ENCODE results near the gene KIF2C.
"Not testable (repeated sequence)": the region's sequence is repeated elsewhere in the genome, so short reads cannot be mapped to it uniquely, and the experiment has no call there.

The KIF2C gene

GRCh38 chr1:44735992-44736391 is 3.6 kb upstream of the KIF2C start:
- DNase-seq (ENCODE audit: low read depth), result no peak
- no peak for TF ChIP-seq CTCF (IDR thresholded peaks at IDR 0.05; ENCODE audit: low read depth, low read length, missing control alignments)
- no peak overlapping the region for H3K4me3 ChIP-seq (ENCODE audit: low read depth, low read length)
- in situ Hi-C loops (cut with HindIII; ENCODE audit: low sequenced_read_pairs), result no loop called here

GRCh38 chr1:44738953-44739306 is 707 bp upstream of the KIF2C start:
- in situ Hi-C loops (cut with HindIII; ENCODE audit: low sequenced_read_pairs); DNase-seq (ENCODE audit: low read depth): not testable (repeated sequence)
- H3K4me3 ChIP-seq (ENCODE audit: low read depth, low read length), result peak overlapping the region; percentile 78

GRCh38 chr1:44740179-44740617 is 561 bp downstream of the KIF2C start:
- no peak for TF ChIP-seq CTCF (IDR thresholded peaks at IDR 0.05; ENCODE audit: low read depth, low read length, missing control alignments)
- H3K4me3 ChIP-seq (ENCODE audit: low read depth, low read length), result peak overlapping the region; percentile 78
- DNase-seq (ENCODE audit: low read depth), result no peak
- in situ Hi-C loops (cut with HindIII; ENCODE audit: low sequenced_read_pairs), result no loop called here

- in situ Hi-C loops (cut with HindIII; ENCODE audit: low sequenced_read_pairs), result no loop called here
- no peak for TF ChIP-seq CTCF (IDR thresholded peaks at IDR 0.05; ENCODE audit: low read depth, low read length, missing control alignments)
- DNase-seq (ENCODE audit: low read depth), result no peak
These were observed 3.6 kb downstream of the KIF2C start for GRCh38 chr1:44743211-44743610.

DNA sequence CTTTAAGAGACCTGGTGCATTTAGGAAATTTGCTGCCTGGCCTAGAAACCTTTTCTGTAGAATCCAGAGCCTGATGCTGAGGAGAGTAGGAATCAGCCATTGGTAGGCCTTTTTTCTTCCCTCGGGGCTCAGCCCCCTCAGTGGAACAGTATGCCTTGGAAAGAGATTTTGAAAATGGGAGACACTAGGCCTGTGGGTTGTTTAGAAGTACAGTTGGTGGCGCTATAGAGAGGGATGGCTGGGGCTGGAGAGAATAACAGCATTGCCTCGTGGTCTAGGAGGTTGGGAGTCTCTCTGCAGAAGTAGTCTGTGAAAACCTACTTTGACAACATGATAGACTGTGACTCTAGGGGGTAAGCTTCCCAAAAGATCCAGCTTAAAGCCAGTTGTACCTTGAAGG is 8.2 kb downstream of the KIF2C start:
- in situ Hi-C loops (cut with HindIII; ENCODE audit: low sequenced_read_pairs), result no loop called here
- TF ChIP-seq CTCF (IDR thresholded peaks at IDR 0.05; ENCODE audit: low read depth, low read length, missing control alignments), result peak; percentile 14
- DNase-seq (ENCODE audit: low read depth), result no peak
- H3K4me3 ChIP-seq (ENCODE audit: low read depth, low read length), result no peak overlapping the region

More at GRCh38 chr1:44743211-44743610, 3.6 kb downstream of the KIF2C start:
- H3K4me3 ChIP-seq (ENCODE audit: low read depth, low read length), result no peak overlapping the region

GRCh38 chr1:44757420-44757819 is 17.8 kb downstream of the KIF2C start:
- no peak overlapping the region for H3K4me3 ChIP-seq (ENCODE audit: low read depth, low read length)
- in situ Hi-C loops (cut with HindIII; ENCODE audit: low sequenced_read_pairs), result no loop called here
- TF ChIP-seq CTCF (IDR thresholded peaks at IDR 0.05; ENCODE audit: low read depth, low read length, missing control alignments), result no peak
- DNase-seq (ENCODE audit: low read depth), result no peak

DNA sequence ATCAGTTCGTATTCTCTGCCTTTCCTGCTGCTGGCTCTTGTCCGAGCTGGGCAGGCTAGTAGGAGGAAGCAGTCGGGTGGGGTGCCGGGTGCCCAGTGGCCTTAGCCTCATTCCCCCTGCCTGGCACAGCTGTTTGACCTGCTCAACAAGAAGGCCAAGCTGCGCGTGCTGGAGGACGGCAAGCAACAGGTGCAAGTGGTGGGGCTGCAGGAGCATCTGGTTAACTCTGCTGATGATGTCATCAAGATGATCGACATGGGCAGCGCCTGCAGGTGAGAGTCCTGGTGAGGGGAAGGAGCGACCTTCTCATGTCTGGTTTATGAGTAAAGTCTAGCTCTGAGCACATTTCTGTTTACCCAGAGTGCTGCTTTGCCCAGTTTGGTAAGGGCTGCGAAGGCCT is 19.4 kb downstream of the KIF2C start:
- no peak overlapping the region for H3K4me3 ChIP-seq (ENCODE audit: low read depth, low read length)
- no peak for TF ChIP-seq CTCF (IDR thresholded peaks at IDR 0.05; ENCODE audit: low read depth, low read length, missing control alignments)
- no peak for DNase-seq (ENCODE audit: low read depth)
- in situ Hi-C loops (cut with HindIII; ENCODE audit: low sequenced_read_pairs), result no loop called here
